GM21723 (cell line): ENCODE data around the gene TTI1.

Source experiments
- ATAC-seq: cut with Tn5 transposase; IDR thresholded peaks from one replicate; pipeline ENCODE4 v1.9.1; 2021; ENCODE audit warnings: mild to moderate bottlenecking, moderate library complexity; ENCODE audit not compliant: unreplicated experiment

TTI1 gene

GRCh38 chr20:37939701-37940560 lies 93.3 kb downstream of the TTI1 start:
- ATAC-seq: no peak

DNA sequence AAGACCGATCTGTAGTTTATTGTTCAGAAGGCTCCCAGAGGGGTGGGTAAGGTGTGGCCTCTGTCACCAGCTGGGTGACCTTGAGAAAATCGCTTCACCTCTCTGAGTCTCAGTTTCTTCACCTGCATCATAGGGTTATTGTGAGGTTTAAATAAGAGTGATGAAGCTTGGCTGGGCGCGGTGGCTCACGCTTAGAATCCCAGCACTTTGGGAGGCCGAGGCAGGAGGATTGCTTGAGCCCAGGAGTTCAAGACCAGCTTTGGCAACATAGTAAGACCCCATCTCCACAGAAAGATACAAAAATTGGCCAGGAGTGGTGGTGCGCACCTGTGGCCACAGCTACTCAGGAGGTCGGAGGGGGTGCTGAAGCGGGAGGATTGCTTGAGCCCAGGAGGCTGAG lies 94.3 kb downstream of the TTI1 start:
- no peak for ATAC-seq

DNA sequence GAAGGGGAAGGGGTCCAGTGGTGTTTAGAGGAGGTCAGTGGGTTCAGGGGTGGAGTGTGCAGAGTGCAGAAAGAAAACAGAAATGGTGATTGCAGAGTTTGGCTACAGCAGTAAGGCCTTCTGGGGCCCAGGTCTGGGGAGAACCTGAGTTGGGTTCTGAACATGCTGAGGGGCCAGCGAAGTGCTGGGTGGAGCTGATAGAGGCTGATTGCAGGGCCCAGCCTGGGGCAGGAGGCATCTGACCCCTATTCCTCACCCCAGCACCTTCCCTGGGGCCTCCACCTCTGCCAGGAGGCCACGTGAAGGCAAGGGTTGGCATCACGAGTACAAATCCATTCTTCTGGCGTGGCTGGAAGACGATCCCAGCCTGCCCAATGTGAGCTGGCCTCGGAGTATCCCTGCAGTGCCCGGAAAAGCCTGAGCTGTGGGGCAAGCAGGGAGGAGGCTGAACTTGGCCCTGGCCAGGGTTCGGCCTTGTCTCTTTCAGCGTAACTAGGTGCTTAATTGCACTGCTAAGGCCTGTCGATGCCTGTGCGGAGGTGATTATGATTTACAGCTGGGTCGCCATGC lies 95.0 kb downstream of the TTI1 start:
- ATAC-seq: no peak

GRCh38 chr20:37937686-37938085 lies 95.6 kb downstream of the TTI1 start:
- ATAC-seq: no peak

DNA sequence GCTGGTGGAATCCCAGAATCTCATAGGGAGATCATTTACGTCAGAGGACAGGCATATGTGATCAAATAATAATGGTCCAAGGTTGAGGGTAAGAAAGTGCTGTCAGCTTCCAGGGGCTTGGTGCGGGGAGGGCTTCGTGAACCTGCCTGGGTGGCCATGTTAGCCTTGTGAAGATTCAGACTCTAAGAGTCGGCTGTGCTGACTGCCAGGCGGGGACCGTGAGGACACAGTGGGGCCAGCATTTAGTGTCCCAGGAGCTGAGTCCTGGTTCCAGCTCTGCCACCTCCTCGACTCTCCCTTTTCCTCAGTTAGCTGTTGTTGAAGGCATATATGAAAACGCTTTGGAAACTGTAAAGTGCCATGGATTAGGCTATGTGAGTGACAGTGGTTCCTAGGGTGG lies 96.8 kb downstream of the TTI1 start:
- no peak for ATAC-seq

DNA sequence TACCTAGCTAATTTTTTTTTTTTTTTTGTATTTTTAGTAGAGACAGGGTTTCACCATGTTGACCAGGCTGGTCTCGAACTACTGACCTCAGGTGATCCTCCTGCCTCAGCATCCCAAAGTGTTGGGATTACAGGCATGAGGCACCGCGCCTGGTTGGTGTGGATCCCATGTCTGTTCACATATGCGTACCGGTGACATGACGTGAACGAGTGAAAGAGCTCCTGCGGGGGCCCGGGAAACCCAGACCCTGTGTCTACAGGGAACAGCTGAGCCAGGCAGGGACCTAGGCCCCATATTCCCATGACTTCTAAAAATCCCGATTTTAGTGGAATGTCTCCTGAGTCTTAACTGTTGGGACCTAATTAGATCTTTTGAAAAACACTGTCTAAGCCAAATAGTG lies 97.2 kb downstream of the TTI1 start:
- ATAC-seq: no peak

DNA sequence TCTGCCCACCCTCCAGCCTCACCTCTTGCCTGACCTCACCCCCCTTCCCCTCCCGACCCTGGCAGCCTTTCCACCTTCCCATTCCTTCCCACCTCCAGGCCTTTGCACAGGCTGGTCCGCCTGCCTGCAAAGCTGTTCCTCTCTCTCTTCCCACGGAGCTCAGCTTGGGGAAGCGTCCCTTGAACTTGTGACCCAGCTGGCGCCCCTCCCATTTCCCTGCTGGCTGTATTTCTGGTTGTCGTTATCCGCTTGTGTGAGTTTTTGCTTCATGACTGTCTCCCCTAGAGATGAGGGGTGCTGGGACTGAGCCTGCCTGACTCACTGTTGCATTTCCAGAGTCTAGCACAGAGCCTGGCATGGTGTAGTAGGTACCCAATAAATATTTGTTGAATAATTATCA lies 97.8 kb downstream of the TTI1 start:
- no peak for ATAC-seq

DNA sequence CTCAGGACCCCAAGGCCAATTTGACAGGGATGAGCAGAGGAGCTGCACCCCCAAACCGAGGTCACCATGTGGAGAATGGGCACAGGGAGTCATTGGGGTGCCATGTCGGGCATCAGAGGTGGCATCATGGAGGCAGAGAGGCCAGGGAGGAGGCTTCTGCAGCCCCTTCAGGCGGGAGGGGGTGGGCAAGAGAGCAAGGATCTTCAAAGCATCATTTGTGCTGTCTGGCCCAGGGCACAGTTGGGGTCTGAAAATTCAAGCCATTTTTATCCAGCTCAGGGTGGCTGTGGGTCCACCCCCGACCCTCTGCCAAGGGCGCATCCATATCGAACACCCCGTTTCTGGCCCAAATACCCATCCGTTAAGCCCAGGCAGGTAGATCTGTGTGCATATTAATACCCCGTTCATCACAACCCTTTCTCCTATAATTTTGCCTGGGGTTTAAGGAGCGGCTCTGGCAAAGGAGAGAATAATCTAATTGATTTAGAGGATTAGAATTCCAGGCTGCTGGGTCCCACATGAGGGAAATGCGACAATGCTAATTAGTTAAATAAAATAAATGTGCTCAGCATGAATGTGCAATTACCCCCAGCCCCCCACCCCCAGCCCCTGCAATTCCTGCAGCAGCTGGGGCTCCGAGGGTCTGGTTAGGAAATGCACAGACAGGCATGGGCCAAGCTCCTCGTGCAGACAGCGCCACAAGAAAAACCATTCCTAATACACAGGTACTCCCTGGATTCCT lies 98.5 kb downstream of the TTI1 start:
- ATAC-seq: no peak

GRCh38 chr20:37933786-37934633 lies 99.2 kb downstream of the TTI1 start:
- no peak for ATAC-seq
